GM15510 (cell line): ENCODE data around the gene SUPT3H.

Experiments used
- POLR2A ChIP-seq: IDR thresholded peaks from 3 replicates; pipeline ENCODE4 v1.6.1; 2011; ENCODE audit warnings: borderline replicate concordance; ENCODE audit not compliant: insufficient read length; ENCODE audit errors: extremely low read depth

Gene SUPT3H

DNA sequence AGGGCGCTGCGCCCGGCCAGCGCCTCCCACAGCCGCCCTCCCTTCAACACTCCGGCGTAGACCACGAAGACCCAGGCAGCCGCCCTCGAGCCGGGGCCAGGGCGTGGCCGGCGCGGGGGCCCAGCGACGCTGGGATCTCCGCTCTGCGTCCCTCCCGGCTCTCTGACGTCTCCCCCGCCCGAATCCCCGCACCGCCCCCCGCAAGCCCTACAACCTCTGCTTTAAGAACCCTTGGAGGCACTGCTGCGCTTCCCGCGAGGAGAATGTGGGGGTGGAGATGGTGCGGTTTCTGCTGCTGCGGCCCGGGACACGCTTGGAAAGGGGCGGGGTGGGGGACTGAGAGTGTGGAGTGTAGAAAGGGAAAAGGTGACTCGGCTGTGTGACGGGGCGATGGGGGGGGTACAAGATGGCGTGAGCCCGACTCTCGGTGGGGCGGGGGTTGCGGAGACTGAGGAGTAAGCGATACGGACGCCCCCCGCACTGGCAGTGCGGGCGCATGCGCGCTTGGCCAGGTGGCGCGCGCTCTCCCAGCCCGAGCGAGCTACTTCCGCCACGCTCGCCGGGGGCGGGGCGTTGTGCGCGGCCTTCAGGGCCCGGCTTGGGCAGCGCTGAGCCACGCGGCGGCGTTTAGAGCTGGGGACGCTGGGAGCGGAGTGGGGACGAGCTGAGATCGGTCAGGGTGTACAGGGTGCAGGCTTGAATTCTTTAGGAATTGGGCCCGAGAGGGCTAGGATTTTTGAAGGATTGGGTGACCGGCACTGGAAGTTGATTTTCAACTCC, at the start of gene SUPT3H:
Gene SUPT3H (minus strand): TSS at position 381 of the 780 bp plus-strand sequence.
- TF ChIP-seq POLR2A = peak; percentile 94

- no peak for TF ChIP-seq POLR2A
These were observed 48.5 kb upstream of the SUPT3H start for GRCh38 chr6:45426251-45426650.

DNA sequence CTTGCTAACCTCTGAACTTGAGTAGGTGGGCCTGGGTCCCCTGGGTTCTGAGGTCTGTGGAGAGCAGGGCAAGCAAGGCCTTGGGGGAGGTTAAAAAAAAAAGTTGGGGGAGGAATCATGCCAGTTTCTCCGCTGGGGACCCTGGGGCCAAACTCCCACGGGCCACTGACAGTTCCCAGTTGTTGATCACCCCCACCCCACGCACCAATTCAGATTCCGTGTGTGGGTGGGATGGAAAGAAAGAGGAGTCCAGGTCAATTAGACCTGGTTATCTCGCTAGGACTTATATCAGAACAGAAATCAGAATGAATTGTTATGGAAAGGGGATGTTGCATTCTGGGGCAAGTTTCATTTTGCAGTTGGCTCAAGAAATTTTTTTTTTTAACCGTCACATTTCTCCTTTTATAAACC, 46.7 kb upstream of the SUPT3H start:
- no peak for TF ChIP-seq POLR2A

GRCh38 chr6:45423824-45424450, 46.2 kb upstream of the SUPT3H start:
- TF ChIP-seq POLR2A = no peak

DNA sequence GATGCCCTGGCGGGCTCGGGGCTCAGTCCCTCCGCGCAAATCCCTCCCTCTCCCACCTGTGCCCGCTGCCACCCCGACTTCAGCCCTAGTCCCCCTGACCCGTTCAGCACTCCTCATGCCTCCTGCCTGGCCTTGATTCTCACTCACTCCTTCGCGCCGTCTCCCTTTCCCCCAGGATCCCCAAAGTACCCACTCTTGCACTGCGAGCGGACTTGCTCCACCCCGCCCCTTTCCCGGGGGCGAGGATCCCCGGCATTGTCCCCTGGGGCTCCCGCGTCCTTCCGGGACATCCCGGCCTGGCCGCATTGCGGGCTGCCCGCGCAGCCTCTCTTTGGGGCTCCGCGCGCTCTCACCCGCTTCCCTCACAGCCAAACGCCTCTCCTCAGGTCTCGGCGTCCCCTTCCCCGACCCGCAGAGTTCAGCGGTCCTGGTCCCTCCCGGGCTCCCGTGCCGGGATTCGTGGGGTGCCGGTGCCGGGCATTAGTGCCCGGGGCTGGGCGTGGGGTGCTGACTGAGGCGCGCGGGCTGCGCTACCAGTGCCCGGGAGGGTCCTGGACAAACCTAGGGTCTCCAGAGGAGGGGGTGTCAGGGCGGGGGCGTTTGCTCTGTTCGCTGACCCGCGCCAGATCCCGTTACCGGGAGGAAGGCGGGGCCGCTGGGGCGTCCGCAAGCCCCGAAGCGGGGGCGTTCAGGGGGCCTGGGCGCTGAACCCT, 45.5 kb upstream of the SUPT3H start:
- TF ChIP-seq POLR2A = no peak

GRCh38 chr6:45422503-45423110, 44.9 kb upstream of the SUPT3H start:
- TF ChIP-seq POLR2A = no peak

DNA sequence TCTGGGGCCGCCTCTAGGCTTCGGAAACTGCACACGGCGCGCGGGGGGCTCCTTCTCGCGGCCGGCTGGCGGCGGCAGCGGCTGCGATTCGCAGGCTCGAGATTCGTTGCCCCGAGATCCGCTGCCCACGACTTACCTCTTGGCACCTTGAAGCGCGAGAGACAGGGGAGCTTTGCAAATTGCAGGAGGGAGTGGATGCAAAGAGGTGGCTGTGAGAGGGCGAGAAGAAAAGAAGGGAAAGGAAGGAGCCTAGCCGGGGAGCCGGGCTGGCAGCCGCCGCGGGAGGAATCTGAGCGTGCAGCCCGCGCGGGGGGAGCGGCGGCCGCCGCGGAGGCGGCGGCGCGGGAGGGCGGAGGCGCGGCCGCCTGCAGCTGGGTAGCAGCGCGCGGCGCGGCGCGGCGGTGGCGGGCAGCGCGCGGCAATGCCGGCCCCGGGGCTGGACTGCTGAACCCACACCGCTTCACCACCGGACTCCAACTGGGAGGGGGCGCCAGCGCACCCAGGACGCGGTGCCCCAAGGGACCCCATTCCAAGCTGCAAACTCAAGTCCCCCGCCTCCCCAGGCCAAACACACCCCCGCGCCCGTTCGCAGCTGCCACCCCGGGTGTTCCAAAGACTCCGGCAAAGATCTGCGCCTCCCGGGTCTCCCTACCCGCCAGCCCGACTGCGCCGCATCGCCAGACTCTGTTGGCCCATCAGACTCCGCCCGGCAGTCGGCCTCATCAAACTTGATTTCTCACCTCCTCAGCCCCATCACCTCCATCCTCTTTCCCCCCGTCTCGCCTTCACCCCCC, 44.2 kb upstream of the SUPT3H start:
- no peak for TF ChIP-seq POLR2A

DNA sequence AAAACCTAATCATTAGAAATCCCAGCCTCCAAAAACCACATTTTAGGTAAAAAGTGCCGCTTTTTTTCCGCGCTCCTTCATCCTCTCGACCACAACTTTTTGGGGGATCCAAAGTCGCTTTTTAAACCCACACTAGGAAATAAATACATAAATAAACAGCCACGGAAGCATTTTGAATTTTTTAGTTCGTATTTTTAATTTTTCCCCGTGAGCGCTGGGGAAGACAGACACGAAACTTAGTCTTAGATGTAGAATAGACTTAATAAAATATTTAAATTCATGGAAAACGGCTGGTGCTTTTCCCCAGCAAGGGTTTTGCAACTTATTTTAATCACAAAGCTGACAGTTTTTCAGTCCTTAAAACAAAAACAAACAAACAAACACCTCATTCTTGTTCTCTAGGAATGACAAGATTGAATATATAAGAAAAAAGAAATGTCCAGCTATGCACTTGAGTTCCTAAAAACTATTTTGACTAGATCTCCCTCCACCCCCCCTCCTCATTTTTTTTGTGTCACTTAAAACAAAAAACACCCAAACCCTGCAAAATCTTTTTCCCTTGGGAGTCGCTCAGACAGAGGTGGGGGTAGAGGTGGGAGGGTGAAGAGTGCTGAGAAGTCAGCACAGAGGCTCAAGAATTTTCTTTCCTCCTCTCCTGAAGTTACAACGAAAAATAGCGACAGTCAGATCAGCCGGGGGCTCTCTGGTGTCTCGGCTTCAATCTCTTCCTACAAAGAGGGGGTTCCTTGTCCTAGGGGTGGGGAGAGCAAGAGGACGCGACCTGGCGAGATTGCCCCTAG, 43.4 kb upstream of the SUPT3H start:
- no peak for TF ChIP-seq POLR2A

GRCh38 chr6:45420083-45420908, 42.6 kb upstream of the SUPT3H start:
- TF ChIP-seq POLR2A = no peak

DNA sequence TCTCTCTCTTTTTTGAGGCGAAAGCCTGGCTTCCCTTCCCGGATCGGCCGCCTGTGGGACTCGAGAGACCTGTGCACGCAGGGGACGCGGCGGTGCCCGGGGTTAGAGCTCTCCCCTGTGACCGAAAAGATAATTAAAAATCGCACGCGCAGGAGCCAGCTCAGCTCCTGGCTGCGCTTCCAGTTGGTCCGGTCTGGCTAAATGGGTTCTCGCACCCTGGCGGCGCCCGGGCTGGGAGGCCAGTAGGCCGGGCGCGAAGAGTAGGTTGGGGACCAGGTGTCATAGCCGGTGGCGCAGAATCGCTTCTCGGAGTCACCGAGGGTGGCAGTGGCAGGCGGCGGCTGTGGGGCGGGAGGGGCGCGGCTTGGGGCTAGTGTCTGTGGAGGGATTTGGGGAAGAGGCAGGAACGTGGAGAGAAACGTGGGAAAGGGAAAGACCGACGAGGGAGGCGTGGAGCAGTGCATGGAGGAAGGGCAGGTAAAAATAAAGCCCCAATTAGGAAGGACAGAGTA, 41.9 kb upstream of the SUPT3H start:
- TF ChIP-seq POLR2A = no peak

- TF ChIP-seq POLR2A = no peak
These were observed 39.7 kb upstream of the SUPT3H start for GRCh38 chr6:45417436-45417835.

DNA sequence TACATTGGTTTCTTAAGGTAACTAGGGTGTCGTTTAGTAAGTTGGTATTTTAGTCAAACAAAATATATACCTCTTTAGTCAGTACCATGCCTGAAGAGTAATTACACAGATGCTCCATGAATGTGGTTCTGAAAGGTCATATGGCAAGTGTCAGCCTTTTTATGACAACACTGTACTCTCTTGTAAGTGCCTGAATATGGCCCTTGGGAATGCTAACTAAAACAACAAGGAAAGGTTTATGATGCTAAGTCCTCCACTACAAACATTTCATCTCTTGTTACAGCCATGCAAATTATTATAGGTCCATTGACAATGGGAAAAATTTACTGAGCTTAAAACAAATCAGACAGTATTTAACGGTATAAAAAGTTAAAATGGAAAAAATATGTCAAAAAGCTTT, 39.0 kb upstream of the SUPT3H start:
- TF ChIP-seq POLR2A = no peak
